ENCODE data around the gene ENPP6.
"Not testable (repeated sequence)": the region's sequence is repeated elsewhere in the genome, so short reads cannot be mapped to it uniquely, and the experiment has no call there.

Gene ENPP6

GRCh38 chr4:184052616-184053015 lies 165.1 kb downstream of the ENPP6 start:
- Histone ChIP-seq H3K36me3 (ENCODE audit: insufficient read depth, low read length) (no peaks in the 10 kb centered on the region), H3K4me1 (ENCODE audit: insufficient read depth, low read length, severe bottlenecking) (no peaks in the 10 kb centered on the region), H3K4me3 (ENCODE audit: low read depth, low read length, poor library complexity, severe bottlenecking) (no peak overlapping the region), H3K27me3 (ENCODE audit: insufficient read depth, low read length) (no peaks in the 10 kb centered on the region), H3K4me2 (ENCODE audit: low read length) (no peak overlapping the region), H3K9me2 (ENCODE audit: low read depth, low read length) (no peaks in the 10 kb centered on the region), H3K27ac (ENCODE audit: low read depth, low read length, poor library complexity, severe bottlenecking) (no peak overlapping the region), H3K9ac (ENCODE audit: low read length) (no peak overlapping the region), H3K79me2 (ENCODE audit: insufficient read depth, low read length) (no peaks in the 10 kb centered on the region), H3F3A (ENCODE audit: insufficient read depth, low read length) (no peaks in the 10 kb centered on the region), H3K9me3 (ENCODE audit: low read length) (no peaks in the 10 kb centered on the region), H4K20me1 (ENCODE audit: insufficient read depth, low read length) (no peaks in the 10 kb centered on the region), H2AFZ (ENCODE audit: low read length) (no peak overlapping the region)
- TF ChIP-seq EZH2 (IDR thresholded peaks at IDR 0.05; ENCODE audit: borderline replicate concordance, low read length) = no peak
- no peak for TF ChIP-seq CTCF (IDR thresholded peaks at IDR 0.05; ENCODE audit: low read length)

- H3F3A ChIP-seq (ENCODE audit: insufficient read depth, low read length); H3K4me1 ChIP-seq (ENCODE audit: insufficient read depth, low read length, severe bottlenecking); H3K9me2 ChIP-seq (ENCODE audit: low read depth, low read length); H3K4me2 ChIP-seq (ENCODE audit: low read length); H3K27me3 ChIP-seq (ENCODE audit: insufficient read depth, low read length); H3K36me3 ChIP-seq (ENCODE audit: insufficient read depth, low read length); H3K27ac ChIP-seq (ENCODE audit: low read depth, low read length, poor library complexity, severe bottlenecking); H3K79me2 ChIP-seq (ENCODE audit: insufficient read depth, low read length); H2AFZ ChIP-seq (ENCODE audit: low read length); H3K9me3 ChIP-seq (ENCODE audit: low read length); H3K4me3 ChIP-seq (ENCODE audit: low read depth, low read length, poor library complexity, severe bottlenecking); H4K20me1 ChIP-seq (ENCODE audit: insufficient read depth, low read length); H3K9ac ChIP-seq (ENCODE audit: low read length): not testable (repeated sequence)
Observed at GRCh38 chr4:184051262-184051661, 166.4 kb downstream of the ENPP6 start.

DNA sequence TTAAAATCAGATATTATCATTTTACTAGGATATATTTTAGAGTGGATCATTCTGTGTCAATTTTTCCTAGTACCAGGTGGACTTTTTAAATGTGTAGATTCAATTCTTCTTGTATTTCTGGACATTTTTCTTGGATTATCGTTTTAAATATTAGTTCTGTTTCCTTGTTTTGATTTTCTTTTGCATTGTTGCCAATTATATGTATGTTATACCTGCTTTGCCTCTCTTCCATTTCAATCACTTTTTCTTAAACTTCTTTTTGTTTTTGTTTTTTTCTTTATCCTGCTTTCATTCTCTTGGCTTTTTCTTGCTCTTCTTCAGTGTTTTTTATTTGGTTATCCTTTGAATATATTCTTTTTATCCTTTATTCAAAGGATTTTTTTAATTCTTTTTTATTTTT lies 171.5 kb downstream of the ENPP6 start:
- Histone ChIP-seq H3K36me3 (ENCODE audit: insufficient read depth, low read length) (no peaks in the 10 kb centered on the region), H3K4me2 (ENCODE audit: low read length) (no peak overlapping the region), H3K4me3 (ENCODE audit: low read depth, low read length, poor library complexity, severe bottlenecking) (no peak overlapping the region), H3K79me2 (ENCODE audit: insufficient read depth, low read length) (no peaks in the 10 kb centered on the region), H3K9me3 (ENCODE audit: low read length) (peaks cover 4% of the 10 kb centered on the region; the same call in 1 of the 2 replicates), H3F3A (ENCODE audit: insufficient read depth, low read length) (no peaks in the 10 kb centered on the region), H4K20me1 (ENCODE audit: insufficient read depth, low read length) (no peaks in the 10 kb centered on the region), H3K9me2 (ENCODE audit: low read depth, low read length) (no peaks in the 10 kb centered on the region), H3K27ac (ENCODE audit: low read depth, low read length, poor library complexity, severe bottlenecking) (no peak overlapping the region), H2AFZ (ENCODE audit: low read length) (no peak overlapping the region), H3K4me1 (ENCODE audit: insufficient read depth, low read length, severe bottlenecking) (no peaks in the 10 kb centered on the region), H3K27me3 (ENCODE audit: insufficient read depth, low read length) (no peaks in the 10 kb centered on the region), H3K9ac (ENCODE audit: low read length) (no peak overlapping the region)
- no peak for TF ChIP-seq EZH2 (IDR thresholded peaks at IDR 0.05; ENCODE audit: borderline replicate concordance, low read length)
- no peak for TF ChIP-seq CTCF (IDR thresholded peaks at IDR 0.05; ENCODE audit: low read length)

- Histone ChIP-seq H3K27ac (ENCODE audit: low read depth, low read length, poor library complexity, severe bottlenecking) (no peak overlapping the region), H3F3A (ENCODE audit: insufficient read depth, low read length) (no peaks in the 10 kb centered on the region), H2AFZ (ENCODE audit: low read length) (no peak overlapping the region), H3K9me3 (ENCODE audit: low read length) (peaks cover 4% of the 10 kb centered on the region; the same call in 1 of the 2 replicates), H3K27me3 (ENCODE audit: insufficient read depth, low read length) (no peaks in the 10 kb centered on the region), H3K9ac (ENCODE audit: low read length) (no peak overlapping the region), H3K79me2 (ENCODE audit: insufficient read depth, low read length) (no peaks in the 10 kb centered on the region), H3K9me2 (ENCODE audit: low read depth, low read length) (no peaks in the 10 kb centered on the region), H3K4me1 (ENCODE audit: insufficient read depth, low read length, severe bottlenecking) (no peaks in the 10 kb centered on the region), H4K20me1 (ENCODE audit: insufficient read depth, low read length) (no peaks in the 10 kb centered on the region), H3K4me2 (ENCODE audit: low read length) (no peak overlapping the region), H3K4me3 (ENCODE audit: low read depth, low read length, poor library complexity, severe bottlenecking) (no peak overlapping the region), H3K36me3 (ENCODE audit: insufficient read depth, low read length) (no peaks in the 10 kb centered on the region)
- TF ChIP-seq CTCF (IDR thresholded peaks at IDR 0.05; ENCODE audit: low read length) (no peak), EZH2 (IDR thresholded peaks at IDR 0.05; ENCODE audit: borderline replicate concordance, low read length) (no peak)
Observed at GRCh38 chr4:184041156-184041555, 176.5 kb downstream of the ENPP6 start.
